Uterus (tissue), 2 donors: Measurements from ENCODE around the gene ANKRD2.

Experiments used
- POLR2A ChIP-seq, 2 donors: fragments of 450-650 bp; IDR thresholded peaks; one replicate each; pipeline ENCODE4 v1.6.1; 2016; ENCODE audit warnings: antibody characterized with exemption in 2 of 2, mild to moderate bottlenecking in 1 of 2, moderate library complexity in 1 of 2
- TF ChIP-seq, protein P1 (sequence below), 4 experiments: fragments of 200-600 bp in 2 of 4; fragments of 450-650 bp in 2 of 4; sonication (generic) in 2 of 4; IDR thresholded peaks; one replicate each; pipeline ENCODE4 v1.5.1; 2016 to 2019; ENCODE audit warnings: antibody characterized with exemption in 4 of 4, mild to moderate bottlenecking in 2 of 4, moderate library complexity in 1 of 4

DNA sequence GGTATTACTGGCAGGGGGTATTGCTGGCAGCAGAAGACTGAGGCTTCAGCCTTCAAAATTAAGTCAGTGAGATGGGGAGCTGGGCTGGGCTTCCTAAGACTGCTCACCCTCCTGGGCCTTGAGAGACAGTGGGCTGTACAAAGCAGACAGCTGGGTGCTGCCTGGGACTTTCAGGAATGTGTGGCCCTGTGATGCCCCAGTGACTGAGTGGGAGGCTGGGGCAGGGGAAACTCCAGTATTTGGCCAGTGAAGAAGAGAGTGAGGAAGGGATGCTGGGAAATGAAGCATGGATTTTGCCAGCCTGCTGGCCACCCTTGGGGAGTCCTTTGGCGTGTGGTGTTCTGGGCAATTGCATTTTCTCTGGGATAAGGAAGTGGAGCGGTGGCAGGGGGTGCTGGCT, 442 bp downstream of the ANKRD2 start:
- TF ChIP-seq, protein P1, sequence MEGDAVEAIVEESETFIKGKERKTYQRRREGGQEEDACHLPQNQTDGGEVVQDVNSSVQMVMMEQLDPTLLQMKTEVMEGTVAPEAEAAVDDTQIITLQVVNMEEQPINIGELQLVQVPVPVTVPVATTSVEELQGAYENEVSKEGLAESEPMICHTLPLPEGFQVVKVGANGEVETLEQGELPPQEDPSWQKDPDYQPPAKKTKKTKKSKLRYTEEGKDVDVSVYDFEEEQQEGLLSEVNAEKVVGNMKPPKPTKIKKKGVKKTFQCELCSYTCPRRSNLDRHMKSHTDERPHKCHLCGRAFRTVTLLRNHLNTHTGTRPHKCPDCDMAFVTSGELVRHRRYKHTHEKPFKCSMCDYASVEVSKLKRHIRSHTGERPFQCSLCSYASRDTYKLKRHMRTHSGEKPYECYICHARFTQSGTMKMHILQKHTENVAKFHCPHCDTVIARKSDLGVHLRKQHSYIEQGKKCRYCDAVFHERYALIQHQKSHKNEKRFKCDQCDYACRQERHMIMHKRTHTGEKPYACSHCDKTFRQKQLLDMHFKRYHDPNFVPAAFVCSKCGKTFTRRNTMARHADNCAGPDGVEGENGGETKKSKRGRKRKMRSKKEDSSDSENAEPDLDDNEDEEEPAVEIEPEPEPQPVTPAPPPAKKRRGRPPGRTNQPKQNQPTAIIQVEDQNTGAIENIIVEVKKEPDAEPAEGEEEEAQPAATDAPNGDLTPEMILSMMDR (IDR thresholded peaks at IDR 0.05), result no peak
- TF ChIP-seq POLR2A (IDR thresholded peaks at IDR 0.05), result no peak
